CD4-positive, alpha-beta memory T cell (primary cell): ENCODE results near the gene ZNF474. TPM values are rescaled to one million over a fixed set of nuclear protein-coding genes. Genes with fewer than 3 reads are reported as not detected.

Experiments used
- CTCF ChIA-PET: fragments of 350-600 bp; sonication (Branson Sonifier 250); formaldehyde crosslinking; loops from one replicate; lab custom pipeline; 2021; ENCODE audit warnings: inconsistent platforms; ENCODE audit not compliant: partially characterized antibody; lab: Charles Lee
- POLR2A ChIA-PET: fragments of 350-600 bp; sonication (Branson Sonifier 250); formaldehyde crosslinking; loops from one replicate; lab custom pipeline; 2021; ENCODE audit not compliant: partially characterized antibody; lab: Charles Lee
- DNase-seq, 5 donors: peaks; one replicate each; pipeline versions ENCODE4 v3.0.0 to v3.0.0-alpha.2; 2020 to 2022; ENCODE audit warnings: mixed read lengths in 1 of 5
- H3K27ac ChIP-seq: one replicate; pipeline ENCODE4 v1.7.0; 2013; ENCODE audit warnings: low read depth, low read length
- H3K27me3 ChIP-seq: 2 replicates; pipeline ENCODE4 v1.7.0; 2013; ENCODE audit warnings: mild to moderate bottlenecking, low read length, moderate library complexity; ENCODE audit not compliant: insufficient read depth
- H3K36me3 ChIP-seq: 2 replicates; pipeline ENCODE4 v1.7.0; 2013; ENCODE audit warnings: mild to moderate bottlenecking, low read length, moderate library complexity; ENCODE audit not compliant: insufficient read depth
- H3K4me1 ChIP-seq: 2 replicates; pipeline ENCODE4 v1.7.0; 2013; ENCODE audit warnings: mild to moderate bottlenecking, low read length, moderate library complexity; ENCODE audit not compliant: insufficient read depth
- H3K4me3 ChIP-seq, 2 donors: one replicate each; pipeline ENCODE4 v1.7.0; 2013; ENCODE audit warnings: low read length in 2 of 2, mild to moderate bottlenecking in 1 of 2
- H3K9me3 ChIP-seq, 2 donors: one replicate each; pipeline ENCODE4 v1.7.0; 2013; ENCODE audit warnings: low read length in 2 of 2, control low read depth in 1 of 2; ENCODE audit not compliant: control insufficient read depth in 1 of 2
- H3K27ac Mint-ChIP-seq, 7 donors: one replicate each; pipeline ENCODE4 v1.8.0; 2020 to 2021; ENCODE audit warnings: mixed read lengths in 7 of 7, mild to moderate bottlenecking in 6 of 7, inconsistent platforms in 3 of 7, moderate library complexity in 3 of 7
- H3K27me3 Mint-ChIP-seq, 2 donors: one replicate each; pipeline ENCODE4 v1.8.0; 2020 to 2021; ENCODE audit warnings: mixed read lengths in 2 of 2
- H3K36me3 Mint-ChIP-seq, 2 donors: one replicate each; pipeline ENCODE4 v1.8.0; 2020 to 2021; ENCODE audit warnings: mixed read lengths in 2 of 2, inconsistent platforms in 1 of 2, mild to moderate bottlenecking in 1 of 2
- H3K4me1 Mint-ChIP-seq, 4 donors: one replicate each; pipeline ENCODE4 v1.8.0; 2020 to 2021; ENCODE audit warnings: mixed read lengths in 4 of 4, mild to moderate bottlenecking in 1 of 4
- H3K4me3 Mint-ChIP-seq, 8 donors: one replicate each; pipeline ENCODE4 v1.8.0; 2020 to 2021; ENCODE audit warnings: mixed read lengths in 8 of 8, mild to moderate bottlenecking in 7 of 8, moderate library complexity in 6 of 8, inconsistent platforms in 3 of 8
- H3K9me3 Mint-ChIP-seq, 8 donors: one replicate each; pipeline ENCODE4 v1.8.0; 2020 to 2021; ENCODE audit warnings: mixed read lengths in 8 of 8, mild to moderate bottlenecking in 5 of 8, inconsistent platforms in 3 of 8, moderate library complexity in 1 of 8
- intact Hi-C: fragments of 100-400 bp; cut with micrococcal nuclease; formaldehyde crosslinking; loops from one replicate; pipeline ENCODE4 v1.15.1; 2023
- polyA plus RNA-seq, 2 donors: library from polyadenylated mRNA; unstranded; fragments of 300-500 nt; fragmentation: Illumina TruSeq; gene quantifications; one replicate each; pipeline ENCODE4 v1.2.3, GENCODE V29; 2021
- total RNA-seq, 2 experiments: library from RNA; stranded (reverse); gene quantifications; one replicate each; pipeline ENCODE4 v1.2.3, GENCODE V29; 2021

ZNF474 gene
- total and polyA plus RNA-seq, 4 experiments from 2014 or later: 0.17 to 0.30 TPM; not detected in 2

- H3K27me3 ChIP-seq: no peaks in the 10 kb centered on the region
- no peak overlapping the region for H3K4me3 ChIP-seq
- H3K36me3 ChIP-seq: no peaks in the 10 kb centered on the region
- CTCF ChIA-PET: no interaction called here
- H3K27ac Mint-ChIP-seq: no peak overlapping the region
- H3K36me3 Mint-ChIP-seq: no peaks in the 10 kb centered on the region
- DNase-seq: no peak
- H3K27ac ChIP-seq: no peak overlapping the region
- H3K4me1 Mint-ChIP-seq: peaks cover 0 to 10% (median 4%) of the 10 kb centered on the region in 4 donors
- POLR2A ChIA-PET: no interaction called here
- H3K4me3 Mint-ChIP-seq: no peak overlapping the region
- no peaks in the 10 kb centered on the region for H3K9me3 Mint-ChIP-seq
- no peaks in the 10 kb centered on the region for H3K27me3 Mint-ChIP-seq
- H3K4me1 ChIP-seq: no peaks in the 10 kb centered on the region
- intact Hi-C loops: no loop called here
- H3K9me3 ChIP-seq: no peaks in the 10 kb centered on the region
Measured at GRCh38 chr5:122154491-122154890, 25.1 kb downstream of the ZNF474 start.

GRCh38 chr5:122154910-122155309, 25.6 kb downstream of the ZNF474 start:
- intact Hi-C loops: no loop called here
- ChIA-PET CTCF (no interaction called here), POLR2A (no interaction called here)
- Histone ChIP-seq H3K27me3 (no peaks in the 10 kb centered on the region), H3K4me1 (no peaks in the 10 kb centered on the region), H3K4me3 (no peak overlapping the region), H3K36me3 (no peaks in the 10 kb centered on the region), H3K27ac (no peak overlapping the region), H3K9me3 (no peaks in the 10 kb centered on the region)
- H3K27ac Mint-ChIP-seq: no peak overlapping the region
- no peaks in the 10 kb centered on the region for H3K27me3 Mint-ChIP-seq
- H3K9me3 Mint-ChIP-seq: no peaks in the 10 kb centered on the region
- peaks cover 0 to 10% (median 4%) of the 10 kb centered on the region in 4 donors for H3K4me1 Mint-ChIP-seq
- H3K4me3 Mint-ChIP-seq: no peak overlapping the region
- no peaks in the 10 kb centered on the region for H3K36me3 Mint-ChIP-seq
- no peak for DNase-seq

- no peak overlapping the region for H3K4me3 ChIP-seq
- POLR2A ChIA-PET: no interaction called here
- H3K4me1 ChIP-seq: no peaks in the 10 kb centered on the region
- intact Hi-C loops: no loop called here
- H3K36me3 ChIP-seq: no peaks in the 10 kb centered on the region
- no peaks in the 10 kb centered on the region for H3K27me3 Mint-ChIP-seq
- no peaks in the 10 kb centered on the region for H3K36me3 Mint-ChIP-seq
- no peak for DNase-seq
- H3K27ac Mint-ChIP-seq: no peak overlapping the region
- peaks cover 0 to 10% (median 4%) of the 10 kb centered on the region in 4 donors for H3K4me1 Mint-ChIP-seq
- H3K4me3 Mint-ChIP-seq: no peak overlapping the region
- H3K27me3 ChIP-seq: no peaks in the 10 kb centered on the region
- no peak overlapping the region for H3K27ac ChIP-seq
- CTCF ChIA-PET: no interaction called here
- no peaks in the 10 kb centered on the region for H3K9me3 Mint-ChIP-seq
- H3K9me3 ChIP-seq: no peaks in the 10 kb centered on the region
Measured at GRCh38 chr5:122155546-122155945, 26.2 kb downstream of the ZNF474 start.

- no peaks in the 10 kb centered on the region for H3K4me1 ChIP-seq
- no peaks in the 10 kb centered on the region for H3K9me3 Mint-ChIP-seq
- no peaks in the 10 kb centered on the region for H3K36me3 ChIP-seq
- ChIA-PET POLR2A (no interaction called here), CTCF (interaction anchor here (0.7 kb wide), 1 partner anchor 55 kb away, joined by 3 read pairs; no protein-coding TSS in a partner anchor)
- H3K36me3 Mint-ChIP-seq: no peaks in the 10 kb centered on the region
- no peak overlapping the region for H3K4me3 ChIP-seq
- intact Hi-C loops: no loop called here
- no peak overlapping the region for H3K4me3 Mint-ChIP-seq
- peaks cover 0 to 10% (median 4%) of the 10 kb centered on the region in 4 donors for H3K4me1 Mint-ChIP-seq
- no peak overlapping the region for H3K27ac Mint-ChIP-seq
- no peaks in the 10 kb centered on the region for H3K27me3 ChIP-seq
- no peaks in the 10 kb centered on the region for H3K27me3 Mint-ChIP-seq
- DNase-seq: no peak
- no peaks in the 10 kb centered on the region for H3K9me3 ChIP-seq
- H3K27ac ChIP-seq: no peak overlapping the region
Measured at GRCh38 chr5:122156724-122157325, 27.5 kb downstream of the ZNF474 start.

GRCh38 chr5:122162100-122162638, 32.8 kb downstream of the ZNF474 start:
- no peaks in the 10 kb centered on the region for H3K27me3 Mint-ChIP-seq
- CTCF ChIA-PET: no interaction called here
- no peak for DNase-seq
- no peaks in the 10 kb centered on the region for H3K4me1 ChIP-seq
- no peak overlapping the region for H3K27ac ChIP-seq
- no peaks in the 10 kb centered on the region for H3K9me3 ChIP-seq
- H3K36me3 Mint-ChIP-seq: no peaks in the 10 kb centered on the region
- intact Hi-C loops: no loop called here
- H3K9me3 Mint-ChIP-seq: no peaks in the 10 kb centered on the region
- H3K27ac Mint-ChIP-seq: no peak overlapping the region
- POLR2A ChIA-PET: no interaction called here
- no peaks in the 10 kb centered on the region for H3K4me1 Mint-ChIP-seq
- H3K36me3 ChIP-seq: no peaks in the 10 kb centered on the region
- H3K4me3 Mint-ChIP-seq: no peak overlapping the region
- no peaks in the 10 kb centered on the region for H3K27me3 ChIP-seq
- H3K4me3 ChIP-seq: no peak overlapping the region

DNA sequence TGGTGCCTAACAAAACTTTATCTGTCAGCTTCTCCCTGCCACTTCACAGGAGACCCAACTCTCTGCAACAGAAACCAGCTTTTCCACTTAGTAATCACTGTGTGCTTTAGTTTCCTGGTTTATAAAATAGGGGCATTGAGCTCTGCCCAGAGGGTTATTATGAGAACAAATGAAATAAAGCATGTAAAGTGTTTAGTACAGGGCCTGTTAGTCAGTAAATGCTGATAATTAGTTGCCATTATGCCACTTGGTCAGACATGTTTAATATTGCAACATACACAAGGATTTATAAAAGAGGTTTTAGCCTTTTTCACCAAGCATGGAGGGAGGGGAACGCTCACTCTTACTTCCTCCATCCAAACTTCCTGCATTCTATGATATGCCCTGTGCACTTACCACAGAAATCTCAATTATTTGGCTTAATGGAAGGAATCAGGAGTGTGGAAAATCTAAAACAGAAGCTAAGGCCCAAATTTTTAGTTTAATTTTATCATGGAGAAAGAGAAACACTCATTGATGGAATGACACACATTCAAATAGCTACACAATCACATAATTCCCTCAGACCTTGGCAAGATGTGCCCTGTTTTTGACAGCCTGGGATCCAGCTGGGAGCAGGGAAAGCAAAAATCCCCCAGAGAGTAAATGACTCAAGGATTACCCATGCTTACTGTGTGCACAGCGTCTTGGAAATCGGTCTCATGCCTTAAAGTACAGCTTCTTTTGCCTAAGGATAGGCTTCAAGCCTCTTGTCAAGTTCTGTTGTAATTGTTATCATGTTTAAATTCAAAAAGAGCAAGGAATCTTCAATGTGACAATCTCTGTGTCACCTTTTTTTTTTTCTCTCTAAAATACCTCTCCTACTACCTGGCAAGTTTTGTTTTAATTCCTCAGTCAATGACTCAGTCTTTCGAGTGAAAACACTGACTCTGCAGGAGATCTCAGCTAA, 34.0 kb downstream of the ZNF474 start:
- no peak for DNase-seq
- Mint-ChIP-seq H3K4me1 (no peaks in the 10 kb centered on the region), H3K27me3 (no peaks in the 10 kb centered on the region), H3K4me3 (no peak overlapping the region), H3K36me3 (no peaks in the 10 kb centered on the region), H3K9me3 (no peaks in the 10 kb centered on the region), H3K27ac (no peak overlapping the region)
- Histone ChIP-seq H3K27ac (no peak overlapping the region), H3K4me3 (no peak overlapping the region), H3K4me1 (no peaks in the 10 kb centered on the region), H3K27me3 (no peaks in the 10 kb centered on the region), H3K36me3 (no peaks in the 10 kb centered on the region), H3K9me3 (no peaks in the 10 kb centered on the region)
- intact Hi-C loops: no loop called here
- POLR2A ChIA-PET: no interaction called here
- CTCF ChIA-PET: no interaction called here

DNA sequence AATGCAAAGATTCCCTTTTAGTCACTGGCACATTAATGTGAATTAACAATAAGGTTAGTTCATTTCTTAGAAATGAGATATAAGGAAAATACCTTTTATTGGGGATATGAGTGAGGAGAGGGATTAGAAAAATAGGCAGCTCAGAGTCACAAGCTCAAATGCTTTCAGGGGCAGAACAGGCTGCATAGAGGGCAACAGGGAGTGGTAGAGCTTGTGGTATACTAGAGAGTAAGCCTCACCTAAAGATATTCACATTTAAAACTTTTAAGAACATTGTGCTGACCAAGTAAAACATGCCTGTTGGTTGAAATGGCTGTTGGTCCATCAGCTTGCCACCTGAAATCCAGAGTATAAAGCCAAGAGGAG, 34.7 kb downstream of the ZNF474 start:
- H3K4me1 ChIP-seq: no peaks in the 10 kb centered on the region
- Mint-ChIP-seq H3K27me3 (no peaks in the 10 kb centered on the region), H3K4me3 (no peak overlapping the region), H3K27ac (no peak overlapping the region), H3K9me3 (no peaks in the 10 kb centered on the region), H3K36me3 (no peaks in the 10 kb centered on the region), H3K4me1 (no peaks in the 10 kb centered on the region)
- no peak for DNase-seq
- CTCF ChIA-PET: no interaction called here
- H3K27me3 ChIP-seq: no peaks in the 10 kb centered on the region
- H3K27ac ChIP-seq: no peak overlapping the region
- POLR2A ChIA-PET: no interaction called here
- no peaks in the 10 kb centered on the region for H3K36me3 ChIP-seq
- no peaks in the 10 kb centered on the region for H3K9me3 ChIP-seq
- H3K4me3 ChIP-seq: no peak overlapping the region
- intact Hi-C loops: no loop called here
